Loucy (cell line): ENCODE measurements around the gene NMUR1.

Experiments
- EZH2phosphoT487 ChIP-seq: fragments of 200-600 bp; IDR thresholded peaks from 2 replicates; pipeline ENCODE4 v1.6.1; 2018; ENCODE audit warnings: antibody characterized with exemption, mild to moderate bottlenecking, moderate library complexity, borderline replicate concordance
- TF ChIP-seq, protein P1 (sequence below): fragments of 200-600 bp; sonication (generic); conservative IDR thresholded peaks from 2 replicates; pipeline ENCODE4 v1.5.1; 2014; ENCODE audit warnings: mild to moderate bottlenecking, antibody characterized with exemption, low read length

DNA sequence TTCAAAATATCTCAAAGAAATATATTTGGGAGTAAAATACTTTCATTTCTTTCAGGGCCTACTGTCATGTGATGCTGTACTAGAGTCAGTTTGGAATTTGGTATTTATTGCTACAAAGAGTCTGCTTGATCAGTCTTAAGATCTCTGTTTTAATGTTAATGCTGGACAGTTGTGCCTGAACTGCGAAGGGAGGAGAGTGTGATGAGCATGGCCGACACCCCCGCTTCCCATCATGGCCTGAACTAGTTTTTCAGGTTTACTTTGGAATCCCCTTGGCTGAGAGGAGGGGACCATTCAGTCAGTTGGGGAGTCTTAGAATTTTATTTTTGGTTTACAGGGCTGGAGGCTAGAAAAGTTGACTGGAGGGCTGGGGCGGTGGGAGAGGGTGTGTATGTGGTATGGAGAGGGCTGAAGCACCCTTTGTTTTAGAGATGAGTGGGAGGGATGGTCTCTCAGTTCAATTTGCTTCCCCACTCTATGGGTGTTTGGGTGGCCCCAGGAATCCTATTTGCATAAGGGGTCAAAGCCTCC, 41.5 kb upstream of the NMUR1 start:
- TF ChIP-seq, protein P1, sequence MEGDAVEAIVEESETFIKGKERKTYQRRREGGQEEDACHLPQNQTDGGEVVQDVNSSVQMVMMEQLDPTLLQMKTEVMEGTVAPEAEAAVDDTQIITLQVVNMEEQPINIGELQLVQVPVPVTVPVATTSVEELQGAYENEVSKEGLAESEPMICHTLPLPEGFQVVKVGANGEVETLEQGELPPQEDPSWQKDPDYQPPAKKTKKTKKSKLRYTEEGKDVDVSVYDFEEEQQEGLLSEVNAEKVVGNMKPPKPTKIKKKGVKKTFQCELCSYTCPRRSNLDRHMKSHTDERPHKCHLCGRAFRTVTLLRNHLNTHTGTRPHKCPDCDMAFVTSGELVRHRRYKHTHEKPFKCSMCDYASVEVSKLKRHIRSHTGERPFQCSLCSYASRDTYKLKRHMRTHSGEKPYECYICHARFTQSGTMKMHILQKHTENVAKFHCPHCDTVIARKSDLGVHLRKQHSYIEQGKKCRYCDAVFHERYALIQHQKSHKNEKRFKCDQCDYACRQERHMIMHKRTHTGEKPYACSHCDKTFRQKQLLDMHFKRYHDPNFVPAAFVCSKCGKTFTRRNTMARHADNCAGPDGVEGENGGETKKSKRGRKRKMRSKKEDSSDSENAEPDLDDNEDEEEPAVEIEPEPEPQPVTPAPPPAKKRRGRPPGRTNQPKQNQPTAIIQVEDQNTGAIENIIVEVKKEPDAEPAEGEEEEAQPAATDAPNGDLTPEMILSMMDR, result no peak
- no peak for TF ChIP-seq EZH2phosphoT487
